Activated CD4-positive, alpha-beta T cell treated with anti-CD3 and anti-CD28 coated beads for 4 hours (primary cell): ENCODE data around the gene CLMN.

Source experiments
- DNase-seq, 2 donors: peaks; one replicate each; pipeline ENCODE4 v3.0.0-alpha.2; 2020

The CLMN gene

GRCh38 chr14:95302667-95303506, 16.8 kb downstream of the CLMN start:
- DNase-seq, result no peak

DNA sequence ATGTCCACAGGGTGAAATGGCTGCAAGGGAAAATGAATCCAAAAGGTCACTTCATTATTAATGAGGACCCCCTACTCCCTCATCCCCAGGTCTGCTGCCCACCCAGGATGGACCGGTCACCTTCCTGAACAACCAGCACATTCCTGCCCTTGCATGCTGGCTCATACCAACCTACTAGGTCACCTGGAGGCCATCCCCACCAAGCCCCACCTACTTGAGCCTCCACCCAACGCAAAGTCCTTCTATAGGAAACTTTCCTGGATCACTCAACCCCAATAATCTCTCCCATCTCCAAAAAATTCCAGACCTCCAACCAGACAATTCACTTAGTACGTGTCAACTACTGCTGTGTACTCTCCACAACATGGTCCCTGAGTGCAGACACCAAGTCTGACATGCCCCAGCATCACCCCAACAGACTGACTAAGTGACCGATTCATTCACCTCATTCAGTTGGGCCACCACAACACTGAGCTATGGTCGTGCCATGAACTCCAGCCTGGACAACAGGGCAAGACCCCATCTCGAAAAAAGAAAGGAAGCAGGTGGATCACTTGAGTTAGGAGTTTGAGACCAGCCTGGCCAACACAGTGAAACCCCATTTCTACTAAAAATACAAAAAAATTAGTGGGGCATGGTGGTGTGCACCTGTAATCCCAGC, 18.1 kb downstream of the CLMN start:
- DNase-seq, result no peak

DNA sequence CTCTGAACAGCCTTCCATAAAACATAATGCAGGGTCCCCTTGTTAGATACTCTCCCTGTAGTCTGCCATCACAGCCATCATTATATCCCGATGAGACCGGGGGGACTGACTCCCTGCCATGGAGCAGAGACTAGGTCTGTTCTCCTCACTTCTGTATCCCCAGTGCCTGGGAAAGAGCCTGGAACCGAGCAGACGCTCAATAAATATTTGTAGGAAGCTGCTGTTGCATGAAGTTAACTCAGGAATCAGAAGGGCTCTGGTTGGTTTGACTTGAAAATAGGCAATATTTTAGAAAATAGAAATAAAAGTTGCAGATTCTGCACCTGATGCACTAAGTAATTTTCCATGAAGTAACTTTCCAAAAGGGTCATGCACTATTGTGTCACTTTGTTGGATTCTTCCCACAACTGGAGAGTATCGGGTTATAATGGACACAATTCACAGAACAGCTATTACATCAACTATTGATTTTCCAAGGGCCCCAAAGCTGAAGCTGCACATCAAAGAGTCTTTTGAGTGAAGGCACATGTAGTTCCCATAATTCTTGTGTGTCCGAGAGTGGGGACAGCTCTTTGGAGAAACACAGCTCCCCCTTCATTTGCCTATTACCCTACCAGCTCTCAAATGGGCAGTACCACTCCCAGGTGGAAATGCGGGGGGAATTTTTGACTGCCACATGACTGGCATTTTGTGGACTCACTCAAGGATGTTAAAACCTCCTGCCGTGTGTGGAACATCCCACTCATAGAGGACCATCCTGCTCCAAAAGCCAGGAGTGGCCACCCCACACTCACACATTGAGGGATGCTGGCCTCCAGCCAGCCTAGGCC, 18.8 kb downstream of the CLMN start:
- DNase-seq, result no peak

DNA sequence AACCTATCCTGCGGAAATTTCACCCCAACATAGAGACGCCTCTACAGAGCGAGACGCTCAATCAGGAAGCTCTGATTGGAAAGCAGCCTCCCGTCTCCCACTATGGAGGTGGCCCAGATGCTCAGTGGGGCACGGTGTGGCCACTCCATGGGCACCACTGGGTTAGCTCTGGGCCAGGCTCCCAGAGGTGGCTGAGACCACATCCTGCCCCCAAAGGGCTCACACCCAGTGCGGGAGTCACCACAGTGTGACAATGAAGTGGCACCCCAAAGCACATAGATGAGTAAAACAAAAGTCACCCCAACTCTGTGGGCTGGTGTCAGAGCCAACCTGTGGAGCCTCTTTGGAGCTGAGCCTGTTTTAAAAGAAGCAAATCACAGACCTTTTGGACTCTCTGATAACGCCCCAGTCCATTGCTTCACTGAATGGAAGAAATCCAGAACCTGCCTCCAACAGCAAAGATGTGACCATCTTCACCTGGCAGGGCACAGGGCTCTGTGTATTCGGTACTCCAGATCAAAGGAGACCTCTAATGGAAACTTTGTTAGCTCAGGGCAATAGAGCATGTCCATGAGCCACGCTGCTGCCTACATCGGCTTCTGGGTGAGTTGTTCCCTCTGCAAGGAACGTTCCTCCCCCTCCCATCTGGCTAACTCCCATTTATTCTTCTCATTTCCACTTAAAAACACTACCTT, 19.6 kb downstream of the CLMN start:
- DNase-seq, result no peak

DNA sequence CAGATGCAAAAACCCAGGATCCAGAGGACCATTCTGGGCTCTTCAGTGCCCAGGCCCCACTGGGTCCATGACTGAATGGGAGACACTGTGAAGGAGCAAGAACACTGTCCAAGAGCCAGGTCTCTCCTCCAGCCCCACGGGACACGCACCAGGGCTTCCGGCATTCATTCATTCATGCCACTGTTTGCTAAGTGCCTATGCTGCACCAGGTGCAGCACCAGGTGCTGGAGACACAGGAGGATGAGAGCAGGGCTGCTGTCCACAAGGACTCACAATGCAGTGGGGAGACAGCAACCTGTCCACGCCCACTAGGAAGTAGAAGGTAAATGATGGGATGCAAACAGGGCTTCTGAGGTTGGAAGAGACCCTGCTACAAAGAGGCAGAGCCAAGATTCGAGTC, 20.4 kb downstream of the CLMN start:
- no peak for DNase-seq

- no peak for DNase-seq
Measured at GRCh38 chr14:95297832-95298231, 21.9 kb downstream of the CLMN start.

DNA sequence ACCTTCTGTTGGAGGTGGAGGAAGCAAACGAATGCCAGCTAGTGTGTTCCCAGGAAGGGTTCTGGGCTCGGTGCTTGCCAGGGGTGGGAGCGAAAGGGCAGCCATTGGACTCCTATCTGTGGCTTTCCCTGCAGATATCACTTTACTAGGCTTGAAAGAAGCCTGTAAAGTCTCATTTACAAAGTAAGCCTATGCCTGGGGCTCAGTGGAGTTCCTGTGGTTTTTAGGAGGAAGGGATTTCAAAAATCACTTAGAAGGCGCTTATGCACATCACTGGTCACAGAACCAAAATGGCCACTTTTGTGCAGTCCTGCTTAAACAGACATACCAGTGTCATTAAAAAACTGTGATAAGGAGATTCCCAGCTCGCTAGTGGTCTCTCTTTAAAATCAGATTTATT, 22.7 kb downstream of the CLMN start:
- DNase-seq, result no peak

- no peak for DNase-seq
Measured at GRCh38 chr14:95295600-95296376, 23.9 kb downstream of the CLMN start.

DNA sequence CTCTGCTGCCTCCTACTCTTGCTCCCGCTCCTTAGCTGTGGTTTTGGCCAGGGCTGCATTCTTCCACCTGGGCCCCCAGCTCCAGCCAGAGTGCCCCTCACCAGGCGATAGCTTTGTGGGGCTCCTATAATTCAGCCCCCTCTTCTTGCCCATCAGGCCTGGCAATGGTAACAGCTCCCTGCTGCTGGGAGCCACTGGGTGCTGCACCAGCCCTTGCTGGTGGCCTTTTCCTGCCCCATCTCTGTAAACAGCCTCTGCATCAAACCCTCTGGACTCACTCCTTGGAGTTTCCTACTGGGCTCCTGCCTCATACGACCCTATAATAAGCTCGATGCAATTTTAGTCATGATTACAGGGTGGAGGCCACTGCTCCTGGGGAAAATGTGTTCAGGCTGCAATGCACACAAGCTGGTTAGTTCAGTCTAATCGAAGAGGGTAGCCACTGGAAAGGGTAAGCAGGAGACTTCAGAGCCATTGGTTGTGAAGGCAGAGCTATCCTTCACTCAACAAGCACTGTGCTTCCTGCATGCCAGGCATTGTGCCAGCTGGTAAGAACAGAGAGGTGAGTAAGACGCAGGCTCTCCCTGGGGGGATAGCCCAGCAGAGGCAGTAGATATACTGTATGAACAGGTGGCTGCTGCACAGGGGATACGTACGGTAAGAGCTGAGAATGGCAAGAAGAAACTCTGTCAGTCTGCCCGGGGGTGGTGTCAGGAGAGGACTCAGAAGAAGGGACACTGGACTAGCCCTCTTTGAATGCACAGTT, 24.7 kb downstream of the CLMN start:
- DNase-seq, result no peak

DNA sequence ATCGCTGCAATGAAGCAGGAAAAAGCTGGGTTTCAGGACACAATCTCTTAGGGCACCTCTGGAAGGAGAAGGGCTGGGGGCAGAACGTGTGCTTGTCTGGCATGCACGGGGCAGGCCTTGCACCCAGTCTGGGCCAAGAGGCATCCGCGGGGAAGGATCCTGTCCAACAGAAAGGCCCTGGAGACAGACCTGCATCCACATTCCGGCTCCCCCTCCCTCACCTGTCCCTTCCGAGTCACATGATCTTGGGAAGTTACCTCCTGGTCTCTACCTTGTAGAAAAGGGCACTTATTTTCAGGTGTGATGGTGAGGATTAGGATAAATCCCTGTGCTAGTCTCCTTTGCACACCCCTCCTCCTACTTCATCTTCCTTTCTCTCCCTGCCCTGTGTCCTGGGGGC, 25.4 kb downstream of the CLMN start:
- DNase-seq, result no peak

DNA sequence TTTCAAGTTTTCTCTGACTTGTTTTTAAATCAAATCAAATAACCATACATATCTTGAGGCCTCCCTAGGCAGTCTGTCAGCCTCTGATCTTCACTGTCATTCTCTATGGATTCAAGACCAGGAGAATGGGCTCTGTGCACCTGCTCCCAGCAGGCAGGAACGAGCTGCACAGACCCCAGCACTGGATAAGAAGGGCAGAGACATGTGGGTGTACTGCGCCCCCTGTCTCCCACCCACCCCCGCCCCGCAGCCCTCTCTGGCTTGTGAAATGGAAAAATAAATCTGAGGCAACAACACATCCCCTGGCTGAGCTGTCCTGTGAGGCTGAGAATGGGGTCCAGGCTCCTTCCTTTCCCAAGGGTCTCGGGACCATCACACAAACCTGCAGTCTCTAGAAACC, 26.3 kb downstream of the CLMN start:
- no peak for DNase-seq

DNA sequence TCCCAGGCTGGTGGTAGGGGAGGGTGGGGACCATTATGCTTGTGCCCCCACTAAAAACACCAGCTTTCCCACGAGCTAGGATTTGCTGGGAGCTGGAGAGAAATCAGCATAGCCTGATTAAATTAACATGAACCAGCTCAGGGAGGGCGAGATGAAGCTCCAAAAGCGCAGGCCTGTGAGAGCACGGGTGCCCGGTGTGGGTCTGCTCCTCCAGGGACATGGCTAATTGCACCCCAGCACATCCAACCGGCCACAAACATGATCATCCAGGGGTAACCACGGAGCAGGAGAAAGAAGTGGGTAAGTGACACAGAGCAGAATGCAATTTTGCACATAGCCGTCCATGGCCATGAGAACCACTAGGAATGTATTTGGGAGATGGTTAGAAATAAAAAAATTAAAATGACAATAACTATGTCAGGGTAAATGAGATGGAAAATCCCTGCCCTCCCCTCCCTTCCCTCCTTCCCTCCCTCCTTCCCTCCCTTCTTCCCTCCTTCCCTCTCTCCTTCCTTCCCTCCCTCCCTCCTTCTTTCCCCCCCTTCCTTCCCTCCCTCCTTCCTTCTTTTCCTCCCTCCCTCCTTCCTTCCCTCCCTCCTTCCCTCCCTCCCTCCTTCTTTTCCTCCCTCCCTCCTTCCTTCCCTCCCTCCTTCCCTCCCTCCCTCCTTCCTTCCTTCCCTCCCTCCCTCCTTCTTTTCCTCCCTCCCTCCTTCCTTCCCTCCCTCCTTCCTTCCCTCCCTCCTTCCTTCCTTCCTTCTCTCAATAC, 26.9 kb downstream of the CLMN start:
- no peak for DNase-seq

DNA sequence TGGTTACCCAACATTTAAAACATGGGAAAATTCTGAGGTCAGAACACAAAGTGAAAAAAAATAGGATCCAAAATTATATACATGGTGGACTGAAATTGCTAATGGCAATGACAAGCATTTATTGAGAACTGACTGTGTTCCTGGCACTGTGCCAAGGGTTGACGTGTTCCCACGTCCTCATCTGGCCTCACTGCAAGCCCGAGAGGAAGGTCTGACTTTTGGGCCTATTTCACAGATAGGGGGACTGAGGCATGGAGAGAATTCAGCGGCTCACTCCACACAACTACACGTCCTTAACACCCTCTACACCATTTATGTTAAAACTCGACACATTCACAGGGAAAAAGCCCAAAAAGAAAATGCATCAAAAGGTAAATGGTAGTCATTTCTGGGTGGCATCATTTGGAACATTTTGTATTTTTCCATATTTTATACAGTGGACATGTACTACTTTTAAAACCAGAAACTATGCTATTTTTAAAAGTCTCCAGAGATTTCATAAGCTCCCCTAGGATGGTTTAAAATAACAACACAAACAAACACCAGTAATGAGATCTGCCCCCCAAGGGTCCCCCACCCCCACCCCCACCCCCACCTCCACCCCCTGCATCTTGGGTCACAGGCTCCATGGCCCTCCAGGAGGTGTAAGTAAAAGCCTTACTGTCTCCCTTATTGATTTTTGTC, 27.7 kb downstream of the CLMN start:
- peak in 1 of 2 donors; percentile 19 for DNase-seq

DNA sequence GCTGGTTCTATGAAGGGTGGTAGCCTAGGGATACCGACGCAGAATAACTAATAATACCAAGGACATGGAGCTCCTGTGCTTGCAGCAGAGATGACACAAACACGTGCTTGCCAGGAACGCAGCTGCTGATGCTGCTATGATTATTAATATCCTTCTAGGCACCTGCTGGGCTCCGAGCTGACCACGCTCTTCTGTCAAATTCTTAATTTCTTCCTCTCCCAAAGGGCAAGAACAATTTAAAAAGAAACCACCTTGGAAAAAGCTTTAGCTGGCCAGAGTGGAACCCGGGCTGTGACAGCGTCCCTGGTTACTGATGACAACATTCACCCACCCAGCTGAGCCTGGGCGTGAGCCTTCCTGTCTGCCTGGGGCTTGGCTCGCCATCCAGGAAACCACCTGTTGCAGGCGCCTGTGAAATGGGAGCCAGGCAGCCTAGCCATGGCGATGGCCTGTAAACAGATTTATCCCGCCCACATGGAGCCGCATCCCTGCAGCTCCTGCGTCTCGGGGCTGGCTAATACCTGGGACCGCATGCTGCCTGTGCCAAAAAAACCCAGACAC, 28.8 kb downstream of the CLMN start:
- DNase-seq, result no peak

- no peak for DNase-seq
Measured at GRCh38 chr14:95290021-95290420, 29.7 kb downstream of the CLMN start.

GRCh38 chr14:95289323-95290010, 30.2 kb downstream of the CLMN start:
- no peak for DNase-seq

- DNase-seq, result no peak
Measured at GRCh38 chr14:95288672-95289322, 30.9 kb downstream of the CLMN start.

DNA sequence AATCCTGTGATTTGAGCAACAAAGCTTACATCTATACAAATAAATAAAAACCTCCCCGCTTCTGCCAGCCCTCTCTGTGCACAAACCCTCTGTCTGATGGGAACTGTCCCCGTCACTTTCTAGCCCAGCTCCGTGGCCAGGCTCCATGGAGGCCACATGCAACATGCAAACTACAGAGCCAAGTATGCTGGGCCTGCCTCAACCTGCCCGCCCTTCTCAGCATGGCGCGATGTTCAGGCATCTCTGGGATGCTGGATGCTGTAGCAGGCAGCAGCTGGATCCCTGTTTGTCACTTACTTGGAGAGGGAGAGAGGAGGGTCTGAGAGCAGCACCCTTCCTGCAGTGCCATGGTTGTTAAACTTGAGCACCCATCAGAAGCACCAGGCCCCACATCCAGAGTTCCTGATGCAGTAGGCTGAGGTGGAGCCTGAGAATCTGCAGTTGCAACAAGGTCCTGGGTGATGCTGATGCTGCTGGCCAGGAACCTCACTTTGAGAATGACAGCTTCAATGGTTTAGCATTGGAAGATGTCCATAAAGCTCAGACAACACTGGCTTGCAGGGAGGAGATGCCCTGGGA, 32.4 kb downstream of the CLMN start:
- DNase-seq, result no peak
